GM12878 (cell line): ENCODE measurements around the gene MRPL33. TPM values are rescaled to one million over a fixed set of nuclear protein-coding genes. Genes with fewer than 3 reads are reported as not detected.

Experiments
- ATAC-seq: fragments of 200-7000 bp; cut with Tn5 transposase; 3 replicates; pipeline ENCODE4 v1.9.1; 2020; ENCODE audit warnings: mild to moderate bottlenecking, moderate library complexity
- BruUV-seq: library from RNA; stranded (reverse); fragments of 400-500 nt; replicated peaks from 2 replicates; lab custom pipeline; 2021; lab: Mats Ljungman, UMichigan
- CTCF ChIA-PET: fragments of 300-600 bp; sonication (Branson Sonifier 250); formaldehyde crosslinking; extraction: SDS; loops from one replicate; lab custom pipeline; 2021; ENCODE audit warnings: inconsistent platforms; lab: Yijun Ruan, JAX
- POLR2A ChIA-PET: fragments of 350-600 bp; formaldehyde crosslinking; extraction: SDS; loops from one replicate; lab custom pipeline; 2021; ENCODE audit warnings: inconsistent platforms; lab: Charles Lee
- RAD21 ChIA-PET: fragments of 300-600 bp; sonication (Branson Sonifier 250); formaldehyde crosslinking; loops from one replicate; lab custom pipeline; 2023; ENCODE audit warnings: antibody characterized with exemption; ENCODE audit not compliant: unreplicated experiment; lab: Charles Lee
- SMC1A ChIA-PET: fragments of 300-600 bp; sonication (Branson Sonifier 250); formaldehyde crosslinking; loops from one replicate; lab custom pipeline; 2023; ENCODE audit not compliant: unreplicated experiment, uncharacterized antibody; lab: Charles Lee
- DNase-seq: peaks from one replicate; pipeline ENCODE4 v3.0.0-alpha.2; 2011; ENCODE audit warnings: low read depth, low spot score
- FAIRE-seq: peaks from 3 replicates; lab custom pipeline; 2011; peaks lifted over from hg19 to GRCh38; lab: Jason Lieb, UNC
- H2AFZ ChIP-seq: 2 replicates; pipeline ENCODE4 v1.6.0; 2011; ENCODE audit warnings: low read depth, low read length, control low read depth; ENCODE audit not compliant: control insufficient read depth
- H3K27ac ChIP-seq: 2 replicates; pipeline ENCODE4 v1.5.1; 2011; ENCODE audit warnings: control low read depth; ENCODE audit not compliant: control insufficient read depth, insufficient read depth
- H3K27me3 ChIP-seq, 2 experiments: replicated peaks in 1 of 2; 2 replicates each; pipeline versions ENCODE4 v1.6.0 to v1.6.1; 2011; ENCODE audit warnings: low read length in 1 of 2; ENCODE audit not compliant: control insufficient read depth in 2 of 2, insufficient read depth in 2 of 2
- H3K36me3 ChIP-seq, 2 experiments: 2 replicates each; pipeline ENCODE4 v1.5.1; 2011; ENCODE audit warnings: low read length in 1 of 2; ENCODE audit not compliant: control insufficient read depth in 2 of 2, insufficient read depth in 2 of 2
- H3K4me1 ChIP-seq: 2 replicates; pipeline ENCODE4 v1.6.1; 2011; ENCODE audit warnings: mild to moderate bottlenecking, low read length, moderate library complexity, mixed read lengths; ENCODE audit not compliant: control insufficient read depth, insufficient read depth
- H3K4me2 ChIP-seq: 2 replicates; pipeline ENCODE4 v1.6.0; 2011; ENCODE audit warnings: control low read depth; ENCODE audit not compliant: control insufficient read depth, insufficient read depth
- H3K4me3 ChIP-seq: fragments of 200-600 bp; sonication (generic); 2 replicates; pipeline ENCODE4 v1.5.1; 2016
- H3K79me2 ChIP-seq: 2 replicates; pipeline ENCODE4 v1.6.0; 2011; ENCODE audit warnings: low read length; ENCODE audit not compliant: control insufficient read depth, insufficient read depth
- H3K9ac ChIP-seq: 2 replicates; pipeline ENCODE4 v1.8.0; 2011; ENCODE audit warnings: low read length, control low read depth, mixed read lengths; ENCODE audit not compliant: control insufficient read depth, insufficient read depth
- H3K9me3 ChIP-seq: replicated peaks from 3 replicates; pipeline ENCODE4 v1.5.1; 2011; ENCODE audit warnings: mild to moderate bottlenecking, low read length; ENCODE audit not compliant: control insufficient read depth, insufficient read depth
- H4K20me1 ChIP-seq: 2 replicates; pipeline ENCODE4 v1.6.0; 2011; ENCODE audit not compliant: control insufficient read depth, insufficient read depth
- BHLHE40 ChIP-seq, 2 experiments: fragments of 450-650 bp in 1 of 2; IDR thresholded peaks; 2 replicates each; pipeline ENCODE4 v1.6.1; 2011 to 2017; ENCODE audit warnings: low read depth in 2 of 2, borderline replicate concordance in 1 of 2, improper control_type of control experiment in 1 of 2, low read length in 1 of 2, mild to moderate bottlenecking in 1 of 2
- CBX5 ChIP-seq: sonication (generic); IDR thresholded peaks from 2 replicates; pipeline ENCODE4 v1.6.1; 2016; ENCODE audit warnings: low read depth, moderate library complexity, mild to moderate bottlenecking, inconsistent platforms
- CHD1 ChIP-seq: IDR thresholded peaks from 2 replicates; pipeline ENCODE4 v1.6.1; 2012; ENCODE audit warnings: low read depth, low read length, improper control_type of control experiment
- HCFC1 ChIP-seq: fragments of 150-350 bp; IDR thresholded peaks from 2 replicates; pipeline ENCODE4 v1.6.1; 2014; ENCODE audit warnings: low read length
- IRF3 ChIP-seq: fragments of 450-650 bp; IDR thresholded peaks from 2 replicates; pipeline ENCODE4 v1.6.1; 2014; ENCODE audit warnings: mild to moderate bottlenecking
- RAD21 ChIP-seq: IDR thresholded peaks from 2 replicates; pipeline ENCODE4 v1.6.1; 2011; ENCODE audit warnings: mild to moderate bottlenecking, low read depth, low read length, moderate library complexity; ENCODE audit not compliant: insufficient read depth
- SMC3 ChIP-seq: IDR thresholded peaks from 2 replicates; pipeline ENCODE4 v1.6.1; 2011; ENCODE audit warnings: low read length, improper control_type of control experiment, borderline replicate concordance
- SREBF2 ChIP-seq: IDR thresholded peaks from 2 replicates; pipeline ENCODE4 v1.6.1; 2012; ENCODE audit warnings: mild to moderate bottlenecking, low read length
- TAF1 ChIP-seq: IDR thresholded peaks from 2 replicates; pipeline ENCODE4 v1.6.1; 2011; ENCODE audit warnings: mild to moderate bottlenecking, low read depth, low read length, borderline replicate concordance
- TCF7 ChIP-seq: IDR thresholded peaks from 2 replicates; pipeline ENCODE4 v1.6.1; 2014; ENCODE audit warnings: antibody characterized with exemption, borderline replicate concordance
- WRNIP1 ChIP-seq: IDR thresholded peaks from 2 replicates; pipeline ENCODE4 v1.6.1; 2011; ENCODE audit warnings: low read depth, low read length, improper control_type of control experiment, borderline replicate concordance
- ZNF274 ChIP-seq: IDR thresholded peaks from one replicate; pipeline ENCODE4 v1.8.0; 2011; ENCODE audit not compliant: insufficient read length, insufficient read depth
- WGBS: methylation state at CpG from one replicate; pipeline ENCODE4 v1.1.6; 2016; ENCODE audit warnings: low lambda C conversion rate; ENCODE audit not compliant: insufficient replicate concordance, insufficient coverage; ENCODE audit errors: missing lambda C conversion rate; 5-methylcytosine and 5-hydroxymethylcytosine counted together
- in situ Hi-C: fragments of 300-500 bp; cut with MboI; formaldehyde crosslinking; loops from 9 replicates; pipeline ENCODE4 v1.14.3; 2018; ENCODE audit warnings: mixed read lengths
- intact Hi-C: fragments of 100-400 bp; cut with micrococcal nuclease; formaldehyde crosslinking; loops from one replicate; pipeline ENCODE4 v1.14.2; 2022; ENCODE audit not compliant: unreplicated experiment
- polyA plus RNA-seq, 11 experiments: library from polyadenylated mRNA; depleted of rRNA in 4 of 11; unstranded in 6 of 11; stranded (reverse) in 5 of 11; fragments of >200 nt; fragmentation: Nextera tagmentation in 4 of 11; fragmentation: Illumina TruSeq in 1 of 11; extraction: Ambion mirVana in 4 of 11; extraction: Trizol in 1 of 11; gene quantifications; 1 replicate in 1 of 11; 2 replicates in 10 of 11; pipeline versions ENCODE4 v1.2.1 to v1.2.3, GENCODE V29; 2011 to 2016; ENCODE audit warnings: inconsistent platforms in 2 of 11, missing spikeins in 2 of 11, low read depth in 1 of 11
- total RNA-seq, 4 experiments: library from RNA; depleted of rRNA in 3 of 4; stranded (reverse); fragments of >200 nt in 3 of 4; fragmentation: Illumina TruSeq in 1 of 4; extraction: Trizol in 1 of 4; gene quantifications; 2 replicates each; pipeline versions ENCODE4 v1.2.1 to v1.2.3, GENCODE V29; 2013 to 2021
- TF ChIP-seq, protein P1 (sequence below): IDR thresholded peaks from 2 replicates; pipeline ENCODE4 v1.6.1; 2011; ENCODE audit warnings: borderline replicate concordance, low read depth, mild to moderate bottlenecking, moderate library complexity, low read length; ENCODE audit not compliant: insufficient read depth, poor library complexity, severe bottlenecking
- TF ChIP-seq, protein P2 (sequence below): fragments of 450-650 bp; IDR thresholded peaks from 2 replicates; pipeline ENCODE4 v1.6.1; 2016; ENCODE audit warnings: mild to moderate bottlenecking
- TF ChIP-seq, protein P3 (sequence below), 3 experiments: IDR thresholded peaks in 2 of 3; conservative IDR thresholded peaks in 1 of 3; 2 replicates each; pipeline ENCODE4 v1.5.1; 2011; ENCODE audit warnings: low read depth in 3 of 3, low read length in 3 of 3, mild to moderate bottlenecking in 3 of 3, control low read depth in 2 of 3, moderate library complexity in 2 of 3, inconsistent platforms in 1 of 3, mixed read lengths in 1 of 3; ENCODE audit not compliant: control insufficient read depth in 2 of 3, insufficient read depth in 1 of 3; ENCODE audit errors: extremely low read depth in 1 of 3

The MRPL33 gene
- total and polyA plus RNA-seq, 10 of the 15 experiments (the other 5 are each of a cell fraction or from before 2014, with no cell fraction given), result 50.1 to 318 (median 160) TPM

DNA sequence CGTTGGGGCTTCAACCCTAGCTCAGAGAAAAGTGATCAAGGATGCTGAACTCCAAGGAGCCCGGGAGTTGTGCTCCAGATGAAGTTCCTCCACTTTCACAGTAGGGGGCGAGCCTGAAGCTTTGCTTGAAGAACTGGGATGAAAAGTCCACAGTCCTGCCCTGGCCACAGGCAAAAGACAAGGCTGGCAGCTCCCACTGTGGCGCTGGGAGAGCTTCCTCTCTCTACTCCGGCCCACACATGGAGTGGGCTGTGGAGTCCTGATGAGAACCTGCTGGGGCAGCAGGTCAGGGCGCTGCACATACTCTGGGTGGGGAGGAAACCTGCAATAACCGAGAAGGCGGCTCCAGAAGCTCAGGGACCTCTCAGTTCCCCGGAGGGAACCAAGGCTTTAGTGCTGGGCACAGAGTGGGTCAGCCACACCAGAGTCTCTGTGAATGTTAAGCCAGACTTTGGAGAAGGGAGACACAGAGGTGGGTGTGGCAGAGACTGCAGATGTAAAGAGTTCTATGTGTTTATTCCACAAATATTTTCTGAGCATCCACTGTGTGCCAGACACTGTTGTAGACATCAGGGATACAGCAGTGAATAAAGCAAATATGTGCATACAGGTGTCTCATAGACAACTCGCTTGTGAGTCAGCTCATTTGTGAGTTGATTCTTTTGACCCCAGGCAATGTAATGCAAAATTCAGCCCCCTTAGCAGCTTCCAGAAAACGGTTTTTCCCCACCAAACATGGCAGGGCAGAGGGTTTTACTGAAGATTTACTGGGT, 48.0 kb upstream of the MRPL33 start:
- CTCF ChIA-PET, result interaction anchor here (0.7 to 3.6 kb wide), 18 partner anchors 9 to 729 kb away, joined by 3 to 23 read pairs (median 4); no protein-coding TSS in a partner anchor
- Histone ChIP-seq H3K4me2 (no peak overlapping the region), H3K9me3 (no peaks in the 10 kb centered on the region), H3K9ac (no peak overlapping the region), H3K36me3 (no peaks in the 10 kb centered on the region), H3K27me3 (no peaks in the 10 kb centered on the region; a peak in 1 of 4 replicates), H3K4me3 (no peak overlapping the region), H2AFZ (no peak overlapping the region), H3K4me1 (no peaks in the 10 kb centered on the region), H3K27ac (no peak overlapping the region), H3K79me2 (no peaks in the 10 kb centered on the region), H4K20me1 (no peaks in the 10 kb centered on the region)
- FAIRE-seq (peak; percentile 69), DNase-seq (no peak), ATAC-seq (peak; percentile 81)
- BruUV-seq, result no TSS peak
- SMC1A ChIA-PET, result interaction anchor here (0.6 to 1.6 kb wide), 7 partner anchors 20 to 696 kb away, joined by 3 to 7 read pairs (median 4); no protein-coding TSS in a partner anchor
- intact Hi-C loops (no loop called here), in situ Hi-C loops (no loop called here)
- RAD21 ChIA-PET, result interaction anchor here (1.4 kb wide), 1 partner anchor 694 kb away, joined by 3 read pairs; no protein-coding TSS in a partner anchor
- POLR2A ChIA-PET, result interaction anchor here (0.9 kb wide), 1 partner anchor 11 kb away, joined by 5 read pairs; no protein-coding TSS in a partner anchor
- WGBS, result 33% methylated on average over 11 of the region's 11 CpGs
- no peak for TF ChIP-seq WRNIP1
- TF ChIP-seq CBX5, result no peak
- TF ChIP-seq, protein P1, sequence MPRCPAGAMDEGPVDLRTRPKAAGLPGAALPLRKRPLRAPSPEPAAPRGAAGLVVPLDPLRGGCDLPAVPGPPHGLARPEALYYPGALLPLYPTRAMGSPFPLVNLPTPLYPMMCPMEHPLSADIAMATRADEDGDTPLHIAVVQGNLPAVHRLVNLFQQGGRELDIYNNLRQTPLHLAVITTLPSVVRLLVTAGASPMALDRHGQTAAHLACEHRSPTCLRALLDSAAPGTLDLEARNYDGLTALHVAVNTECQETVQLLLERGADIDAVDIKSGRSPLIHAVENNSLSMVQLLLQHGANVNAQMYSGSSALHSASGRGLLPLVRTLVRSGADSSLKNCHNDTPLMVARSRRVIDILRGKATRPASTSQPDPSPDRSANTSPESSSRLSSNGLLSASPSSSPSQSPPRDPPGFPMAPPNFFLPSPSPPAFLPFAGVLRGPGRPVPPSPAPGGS, result no peak
- peak; percentile 56 for TF ChIP-seq RAD21
- TF ChIP-seq, protein P2, sequence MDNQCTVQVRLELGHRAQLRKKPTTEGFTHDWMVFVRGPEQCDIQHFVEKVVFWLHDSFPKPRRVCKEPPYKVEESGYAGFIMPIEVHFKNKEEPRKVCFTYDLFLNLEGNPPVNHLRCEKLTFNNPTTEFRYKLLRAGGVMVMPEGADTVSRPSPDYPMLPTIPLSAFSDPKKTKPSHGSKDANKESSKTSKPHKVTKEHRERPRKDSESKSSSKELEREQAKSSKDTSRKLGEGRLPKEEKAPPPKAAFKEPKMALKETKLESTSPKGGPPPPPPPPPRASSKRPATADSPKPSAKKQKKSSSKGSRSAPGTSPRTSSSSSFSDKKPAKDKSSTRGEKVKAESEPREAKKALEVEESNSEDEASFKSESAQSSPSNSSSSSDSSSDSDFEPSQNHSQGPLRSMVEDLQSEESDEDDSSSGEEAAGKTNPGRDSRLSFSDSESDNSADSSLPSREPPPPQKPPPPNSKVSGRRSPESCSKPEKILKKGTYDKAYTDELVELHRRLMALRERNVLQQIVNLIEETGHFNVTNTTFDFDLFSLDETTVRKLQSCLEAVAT, result no peak
- TF ChIP-seq, protein P3, sequence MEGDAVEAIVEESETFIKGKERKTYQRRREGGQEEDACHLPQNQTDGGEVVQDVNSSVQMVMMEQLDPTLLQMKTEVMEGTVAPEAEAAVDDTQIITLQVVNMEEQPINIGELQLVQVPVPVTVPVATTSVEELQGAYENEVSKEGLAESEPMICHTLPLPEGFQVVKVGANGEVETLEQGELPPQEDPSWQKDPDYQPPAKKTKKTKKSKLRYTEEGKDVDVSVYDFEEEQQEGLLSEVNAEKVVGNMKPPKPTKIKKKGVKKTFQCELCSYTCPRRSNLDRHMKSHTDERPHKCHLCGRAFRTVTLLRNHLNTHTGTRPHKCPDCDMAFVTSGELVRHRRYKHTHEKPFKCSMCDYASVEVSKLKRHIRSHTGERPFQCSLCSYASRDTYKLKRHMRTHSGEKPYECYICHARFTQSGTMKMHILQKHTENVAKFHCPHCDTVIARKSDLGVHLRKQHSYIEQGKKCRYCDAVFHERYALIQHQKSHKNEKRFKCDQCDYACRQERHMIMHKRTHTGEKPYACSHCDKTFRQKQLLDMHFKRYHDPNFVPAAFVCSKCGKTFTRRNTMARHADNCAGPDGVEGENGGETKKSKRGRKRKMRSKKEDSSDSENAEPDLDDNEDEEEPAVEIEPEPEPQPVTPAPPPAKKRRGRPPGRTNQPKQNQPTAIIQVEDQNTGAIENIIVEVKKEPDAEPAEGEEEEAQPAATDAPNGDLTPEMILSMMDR (IDR thresholded peaks at IDR 0.05 in 2 of 3, conservative IDR thresholded peaks at IDR 0.05 in 1 of 3; ENCODE audit: control insufficient read depth in 2 of 3, extremely low read depth in 1 of 3, insufficient read depth in 1 of 3, low read depth in 3 of 3, low read length in 3 of 3), result peak; percentile 56 to 77 (median 70)
- peak; percentile 27; the same call in 1 of the 2 replicates for TF ChIP-seq SMC3
- no peak for TF ChIP-seq IRF3
- no peak for TF ChIP-seq BHLHE40 (IDR thresholded peaks at IDR 0.05; ENCODE audit: borderline replicate concordance in 1 of 2, low read depth in 2 of 2, low read length in 1 of 2)
- no peak for TF ChIP-seq TCF7
- no peak for TF ChIP-seq SREBF2
- TF ChIP-seq CHD1, result no peak
- TF ChIP-seq TAF1, result no peak
- TF ChIP-seq HCFC1, result no peak
- TF ChIP-seq ZNF274, result no peak
